Measurements from ENCODE around the gene FRYL.

The FRYL gene

GRCh38 chr4:48620093-48620492 is 160.0 kb downstream of the FRYL start:
- ATAC-seq, result no peak
- no peak for DNase-seq

DNA sequence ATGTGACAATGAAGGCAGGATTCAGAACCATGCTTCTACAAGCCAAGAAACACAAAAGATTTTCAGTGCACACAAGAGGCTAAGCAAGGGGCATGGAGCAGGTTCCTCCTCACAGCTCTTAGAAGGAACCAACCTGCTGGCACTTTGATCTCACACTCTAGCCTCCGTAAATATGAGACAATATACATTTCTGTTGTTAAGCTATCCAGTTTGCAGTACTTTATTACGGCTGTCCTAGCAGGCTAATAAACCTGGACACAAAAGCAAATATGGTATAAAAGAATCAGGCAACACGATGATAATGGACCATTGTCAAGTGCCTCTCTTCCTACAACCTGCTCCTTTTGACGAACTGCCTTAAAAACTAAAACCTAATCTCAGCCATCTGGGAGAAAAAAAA is 175.6 kb downstream of the FRYL start:
- no peak for ATAC-seq

GRCh38 chr4:48604041-48604440 is 176.0 kb downstream of the FRYL start:
- DNase-seq (no peak), ATAC-seq (no peak)

More for the DNA sequence above, 175.6 kb downstream of the FRYL start:
- DNase-seq, result no peak

- ATAC-seq (no peak), DNase-seq (no peak)
These were observed 176.6 kb downstream of the FRYL start for GRCh38 chr4:48603366-48604003.

DNA sequence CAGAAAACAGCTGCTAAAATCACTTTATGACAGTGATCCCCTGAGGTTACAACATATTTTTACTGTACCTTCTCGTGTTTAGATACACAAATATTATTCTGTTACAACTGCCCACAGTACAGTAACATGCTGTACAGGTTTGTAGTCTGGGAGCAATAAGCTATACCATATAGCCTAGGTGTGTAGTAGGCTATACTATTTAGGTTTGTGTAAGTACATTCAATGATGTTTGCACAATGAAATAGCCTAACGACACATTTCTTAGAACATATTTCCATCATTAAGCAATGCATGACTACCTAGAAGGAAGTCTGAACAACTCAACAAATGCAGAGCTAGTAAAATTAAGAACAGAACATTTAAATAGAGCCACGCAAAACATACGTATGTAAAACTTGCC is 177.3 kb downstream of the FRYL start:
- no peak for DNase-seq

DNA sequence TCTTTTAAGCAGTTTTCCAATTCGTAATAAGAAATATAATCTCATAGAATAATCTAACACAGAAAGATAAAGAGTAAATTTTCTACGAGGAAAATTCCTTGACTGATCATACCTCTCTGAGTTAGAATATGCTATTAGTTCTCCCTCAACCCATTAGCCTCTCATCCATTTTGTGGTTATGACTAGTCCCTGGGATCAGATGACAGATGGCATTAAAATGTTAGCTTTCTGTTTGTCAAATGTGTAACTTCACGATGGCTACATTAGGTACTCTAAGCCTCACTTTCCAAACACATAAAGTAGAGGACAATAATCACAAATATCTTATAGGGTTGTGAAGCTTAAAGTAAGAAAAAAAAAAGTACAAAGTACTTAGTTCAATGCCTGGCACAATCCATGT is 177.9 kb downstream of the FRYL start:
- ATAC-seq (no peak), DNase-seq (no peak)

More for the DNA sequence above, 177.3 kb downstream of the FRYL start:
- no peak for ATAC-seq

- DNase-seq, result no peak
- ATAC-seq, result no peak
These were observed 183.7 kb downstream of the FRYL start for GRCh38 chr4:48596336-48596735.

DNA sequence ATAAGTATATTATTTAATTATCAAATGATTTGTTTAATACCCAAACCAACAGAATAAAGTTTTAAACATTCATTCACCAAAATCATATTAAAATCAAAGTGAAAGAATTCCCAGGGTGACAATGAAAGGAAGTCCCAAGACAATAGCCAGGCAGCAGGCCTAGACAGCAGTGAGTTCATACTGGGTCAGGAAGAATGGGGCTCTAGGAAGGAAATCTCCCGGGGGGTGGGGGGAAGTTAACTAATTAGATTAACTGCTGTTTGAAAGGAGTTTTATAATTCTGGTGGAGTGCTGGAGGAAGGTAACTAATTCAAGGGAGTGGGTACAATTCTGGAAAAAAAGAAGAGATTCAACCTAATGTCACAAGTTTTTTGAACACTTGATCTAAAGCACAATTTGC is 185.9 kb downstream of the FRYL start:
- DNase-seq (no peak), ATAC-seq (no peak)

- DNase-seq, result no peak
- no peak for ATAC-seq
These were observed 188.7 kb downstream of the FRYL start for GRCh38 chr4:48591372-48591771.

DNA sequence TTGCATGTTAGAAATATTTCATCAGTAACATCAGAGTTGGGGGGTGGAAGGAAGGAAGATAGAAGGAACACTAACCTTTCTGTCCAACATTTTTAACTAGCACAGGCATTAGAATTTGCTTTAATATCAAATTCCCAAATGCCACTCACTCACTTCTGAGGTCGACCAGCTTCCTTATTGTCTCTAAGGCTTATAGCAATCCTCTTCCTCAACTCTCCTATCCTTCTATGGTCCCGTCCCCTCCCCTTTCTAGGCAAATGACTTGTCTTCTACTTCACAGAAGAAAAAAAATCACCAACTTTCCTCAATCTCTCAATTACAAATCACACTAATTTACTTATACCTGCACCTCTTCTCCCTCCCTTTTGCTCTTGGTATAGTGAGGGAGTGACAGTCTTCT is 189.2 kb downstream of the FRYL start:
- DNase-seq (no peak), ATAC-seq (no peak)

DNA sequence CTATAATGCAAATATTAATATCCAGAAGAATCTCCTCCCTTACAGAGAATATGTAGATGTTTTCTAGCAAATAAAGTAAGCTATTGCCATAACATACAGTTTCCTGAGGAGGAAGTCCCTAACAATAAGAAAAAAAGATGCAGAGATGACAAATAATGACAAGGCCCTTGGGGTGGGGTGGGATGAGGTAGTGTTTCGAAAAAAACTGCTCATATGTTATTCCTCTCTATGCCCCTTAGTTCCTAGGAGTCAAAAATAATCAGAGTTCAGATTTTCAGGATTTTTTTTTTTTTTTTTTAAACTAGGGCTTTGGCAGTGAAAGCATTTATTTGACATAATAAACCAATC is 191.0 kb downstream of the FRYL start:
- DNase-seq (no peak), ATAC-seq (no peak)

GRCh38 chr4:48588230-48589097 is 191.6 kb downstream of the FRYL start:
- DNase-seq, result no peak
- ATAC-seq, result no peak

GRCh38 chr4:48585401-48585800 is 194.7 kb downstream of the FRYL start:
- ATAC-seq (no peak), DNase-seq (no peak)

DNA sequence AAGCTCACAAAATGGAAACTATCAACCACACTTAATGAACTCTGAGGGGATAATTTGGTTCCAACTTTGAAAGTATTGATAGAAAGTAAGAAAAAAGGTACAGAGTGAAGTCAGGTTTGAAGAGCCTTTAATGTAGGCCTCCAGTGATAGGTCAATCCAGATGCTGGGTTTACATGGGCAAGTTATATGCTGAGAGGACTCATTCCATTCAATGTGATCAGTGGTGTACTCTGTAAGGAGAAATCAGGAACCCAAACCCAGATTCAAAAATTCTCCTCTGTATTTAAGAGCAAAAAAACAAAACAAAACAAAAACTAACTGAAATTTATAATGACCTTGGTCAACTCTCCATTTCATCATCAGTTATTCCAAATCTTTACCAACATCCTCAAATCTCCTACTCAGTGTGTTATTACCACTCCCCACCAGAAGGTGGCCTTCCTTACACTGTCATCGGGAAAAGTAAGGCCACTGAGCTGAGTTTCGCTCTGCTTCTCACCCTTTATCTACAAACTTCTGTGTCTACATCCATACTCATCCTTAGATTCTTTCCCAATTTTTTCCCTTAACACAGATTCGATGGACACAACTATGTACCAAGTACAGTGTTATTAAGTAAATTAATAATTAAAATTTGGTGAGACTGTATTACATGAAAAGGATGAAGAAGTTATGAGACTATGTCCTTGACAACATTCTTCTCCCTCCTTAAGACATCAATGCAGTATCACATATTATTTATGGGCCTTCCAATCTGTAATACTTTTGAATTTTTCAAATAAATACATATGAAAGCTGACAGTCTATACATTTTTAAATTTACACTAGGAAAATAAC is 201.7 kb downstream of the FRYL start:
- DNase-seq (peak; percentile 50), ATAC-seq (no peak)

GRCh38 chr4:48575964-48576363 is 204.1 kb downstream of the FRYL start:
- DNase-seq (no peak), ATAC-seq (no peak)

GRCh38 chr4:48571471-48571870 is 208.6 kb downstream of the FRYL start:
- ATAC-seq (no peak), DNase-seq (no peak)

GRCh38 chr4:48570646-48571220 is 209.3 kb downstream of the FRYL start:
- DNase-seq, result no peak
- ATAC-seq, result no peak

DNA sequence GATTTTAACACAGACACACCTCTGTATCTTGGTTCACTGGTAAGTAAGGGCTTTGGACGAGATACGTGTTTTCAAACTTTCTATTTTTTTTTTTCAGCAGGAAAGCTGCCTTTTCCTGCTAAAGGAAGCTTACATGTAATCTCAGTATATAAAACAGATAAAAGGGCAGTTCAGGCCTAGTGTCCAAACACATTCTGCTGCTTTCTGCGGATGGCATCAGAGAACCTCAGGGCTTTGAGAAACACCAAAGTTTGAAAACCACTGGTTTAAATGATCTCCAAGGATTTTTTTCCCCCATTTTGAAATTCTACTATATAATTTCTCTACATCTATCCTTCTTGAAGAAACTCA is 214.1 kb downstream of the FRYL start:
- no peak for ATAC-seq
- DNase-seq, result no peak

- no peak for DNase-seq
- ATAC-seq, result no peak
These were observed 214.6 kb downstream of the FRYL start for GRCh38 chr4:48565362-48566033.

DNA sequence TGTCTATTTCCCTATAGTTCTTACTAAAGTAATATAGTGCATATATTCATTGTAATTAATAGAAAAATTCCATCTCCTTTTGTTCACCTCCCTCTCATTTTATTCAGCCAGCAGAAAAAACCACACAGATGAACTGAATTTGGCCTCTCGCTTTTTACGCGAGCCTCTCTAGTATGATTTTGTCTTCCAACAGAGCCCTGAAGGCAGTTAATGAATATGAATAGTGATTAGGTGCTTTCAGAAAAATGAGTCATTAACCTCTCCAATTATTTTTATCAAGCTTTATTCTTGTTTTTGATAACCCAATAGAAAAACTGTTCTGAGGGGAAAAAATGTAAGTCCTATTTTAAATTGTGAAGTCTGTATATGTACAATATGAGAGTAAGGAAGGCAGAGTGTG is 215.9 kb downstream of the FRYL start:
- ATAC-seq, result no peak

DNA sequence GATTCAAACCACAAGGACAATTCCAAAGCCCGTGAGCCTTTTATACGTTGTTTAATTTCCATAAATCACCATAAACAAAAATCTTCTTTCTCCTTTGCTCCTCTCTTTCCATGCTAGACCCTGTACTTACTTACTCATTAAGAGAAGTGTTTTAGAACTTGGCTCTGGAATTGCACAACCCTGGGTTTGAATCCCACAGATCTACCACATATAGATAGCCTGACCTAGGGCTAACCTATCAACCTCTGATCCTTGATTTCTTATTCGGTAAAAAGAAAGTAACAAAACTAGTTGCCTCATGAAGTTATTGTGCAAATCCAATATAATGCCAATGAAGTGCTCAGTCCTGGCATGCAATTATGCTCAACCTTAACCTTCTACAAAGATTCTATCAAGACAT is 221.3 kb downstream of the FRYL start:
- DNase-seq (no peak), ATAC-seq (no peak)

More for the DNA sequence above, 215.9 kb downstream of the FRYL start:
- DNase-seq, result no peak

GRCh38 chr4:48558026-48558425 is 222.1 kb downstream of the FRYL start:
- no peak for ATAC-seq
- DNase-seq, result no peak
